SHP77 treated with DMSO at 0.1 percent for 48 hours (cell line): ENCODE results near the gene ADIRF.
"Not testable (repeated sequence)": the region's sequence is repeated elsewhere in the genome, so short reads cannot be mapped to it uniquely, and the experiment has no call there.

Source experiments
- DNase-seq: peaks from one replicate; lab custom pipeline; 2025; lab: John Stamatoyannopoulos, UW

Gene ADIRF

DNA sequence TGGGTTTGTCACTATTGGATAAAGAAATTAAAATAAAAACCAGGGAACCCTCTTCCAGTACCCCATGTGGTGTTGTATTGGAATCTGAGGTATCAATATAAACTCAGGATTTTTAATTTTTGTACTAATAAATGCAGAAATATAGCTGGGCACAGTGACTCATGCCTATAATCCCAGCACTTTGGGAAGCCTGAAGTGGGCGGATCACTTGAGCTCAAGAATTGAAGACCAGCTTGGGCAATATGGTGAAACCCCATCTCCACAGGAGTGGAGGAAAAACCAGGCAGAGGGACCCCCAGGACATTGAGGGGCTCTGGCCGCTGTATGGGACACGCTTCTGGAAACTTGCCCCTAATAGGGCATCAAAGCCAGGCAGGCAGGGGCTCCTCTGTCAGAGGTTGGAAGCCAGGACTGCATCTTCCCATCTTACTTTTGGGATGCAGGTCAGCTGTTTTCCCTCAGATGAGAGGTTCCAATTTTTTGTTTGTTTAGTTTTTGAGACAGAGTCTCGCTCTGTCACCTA, 11.1 kb downstream of the ADIRF start:
- no peak for DNase-seq

DNA sequence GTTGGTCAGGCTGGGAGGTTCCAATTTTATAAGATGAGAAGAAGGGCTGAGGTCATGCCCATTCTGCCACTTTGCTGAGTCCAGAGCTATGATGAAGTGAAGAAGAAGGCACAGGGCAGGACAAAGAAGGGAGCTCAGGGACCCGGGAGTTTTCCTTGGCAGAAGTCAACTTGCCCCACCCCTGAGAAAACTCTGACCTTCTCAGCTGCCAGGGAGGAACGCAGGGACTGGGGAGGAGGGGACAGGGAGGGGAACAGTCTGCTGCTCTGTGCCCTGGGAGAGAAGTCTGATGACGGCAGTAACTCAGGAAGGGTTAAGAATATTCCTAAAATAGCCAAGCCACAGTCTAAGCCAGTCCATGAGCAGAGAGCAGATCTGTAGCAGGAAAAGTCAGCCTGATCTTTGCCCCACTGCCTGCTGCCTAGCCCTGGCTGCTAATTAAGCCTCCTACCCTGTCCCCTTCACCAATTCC, 11.7 kb downstream of the ADIRF start:
- DNase-seq: no peak

GRCh38 chr10:86981020-86981419, 12.7 kb downstream of the ADIRF start:
- DNase-seq: not testable (repeated sequence)

DNA sequence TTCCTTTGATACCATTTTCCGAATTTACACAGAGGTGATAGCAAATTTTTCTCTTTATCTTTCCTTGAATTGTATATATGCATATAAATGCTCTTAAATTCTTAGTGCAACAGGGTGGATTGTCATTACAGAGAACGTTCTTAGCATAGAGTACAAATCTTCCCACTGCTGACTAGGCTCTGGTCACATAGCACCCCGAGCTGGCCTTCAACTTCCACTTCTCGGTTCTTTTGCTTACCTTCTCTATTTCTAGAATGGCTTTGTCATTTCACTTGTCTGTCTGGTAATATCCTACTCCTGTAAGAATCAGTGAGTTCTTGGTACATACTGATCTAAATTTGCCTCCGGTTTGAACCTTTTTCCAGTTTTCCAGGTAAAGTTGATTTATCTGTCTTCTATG, 13.4 kb downstream of the ADIRF start:
- no peak for DNase-seq

GRCh38 chr10:86984498-86984897, 16.2 kb downstream of the ADIRF start:
- DNase-seq: not testable (repeated sequence)

DNA sequence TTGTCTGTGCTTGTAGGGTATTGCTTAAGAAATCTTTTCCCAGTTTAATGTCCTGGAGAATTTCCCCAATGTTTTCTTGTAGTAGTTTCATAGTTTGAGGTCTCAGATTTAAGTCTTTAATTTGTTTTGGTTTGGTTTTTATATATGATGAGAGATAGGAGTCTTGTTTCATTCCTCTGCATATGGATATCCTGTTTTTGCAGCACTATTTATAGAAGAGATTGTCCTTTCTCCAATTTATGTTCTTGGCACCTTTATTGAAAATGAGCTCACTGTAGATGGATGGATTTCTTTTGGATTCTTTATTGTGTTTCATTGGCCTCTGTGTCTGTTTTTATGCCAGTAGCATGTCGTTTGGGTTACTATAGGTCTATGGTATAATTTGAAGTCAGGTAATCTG, 20.2 kb downstream of the ADIRF start:
- DNase-seq: no peak

DNA sequence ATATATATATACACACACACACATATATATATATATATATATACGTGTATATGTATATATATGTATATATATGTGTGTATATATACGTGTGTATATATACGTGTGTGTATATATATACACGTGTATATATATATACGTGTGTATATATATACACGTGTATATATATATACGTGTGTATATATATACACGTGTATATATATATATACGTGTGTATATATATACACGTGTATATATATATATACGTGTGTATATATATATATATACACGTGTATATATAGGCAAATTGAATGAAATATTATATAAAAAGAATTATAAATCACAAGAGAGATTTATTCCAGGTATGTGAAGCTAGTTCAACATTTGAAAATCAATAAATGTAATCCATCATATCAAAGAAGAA, 23.1 kb downstream of the ADIRF start:
- not testable (repeated sequence) for DNase-seq

- DNase-seq: no peak
Observed at GRCh38 chr10:86992456-86992855, 24.2 kb downstream of the ADIRF start.

GRCh38 chr10:86992929-86993328, 24.6 kb downstream of the ADIRF start:
- no peak for DNase-seq

GRCh38 chr10:86999802-87000403, 31.6 kb downstream of the ADIRF start:
- not testable (repeated sequence) for DNase-seq

- DNase-seq: no peak
Observed at GRCh38 chr10:87000491-87000890, 32.2 kb downstream of the ADIRF start.

GRCh38 chr10:87007124-87007523, 38.8 kb downstream of the ADIRF start:
- DNase-seq: not testable (repeated sequence)

GRCh38 chr10:87007674-87008073, 39.4 kb downstream of the ADIRF start:
- not testable (repeated sequence) for DNase-seq

- not testable (repeated sequence) for DNase-seq
Observed at GRCh38 chr10:87008303-87008702, 40.0 kb downstream of the ADIRF start.

DNA sequence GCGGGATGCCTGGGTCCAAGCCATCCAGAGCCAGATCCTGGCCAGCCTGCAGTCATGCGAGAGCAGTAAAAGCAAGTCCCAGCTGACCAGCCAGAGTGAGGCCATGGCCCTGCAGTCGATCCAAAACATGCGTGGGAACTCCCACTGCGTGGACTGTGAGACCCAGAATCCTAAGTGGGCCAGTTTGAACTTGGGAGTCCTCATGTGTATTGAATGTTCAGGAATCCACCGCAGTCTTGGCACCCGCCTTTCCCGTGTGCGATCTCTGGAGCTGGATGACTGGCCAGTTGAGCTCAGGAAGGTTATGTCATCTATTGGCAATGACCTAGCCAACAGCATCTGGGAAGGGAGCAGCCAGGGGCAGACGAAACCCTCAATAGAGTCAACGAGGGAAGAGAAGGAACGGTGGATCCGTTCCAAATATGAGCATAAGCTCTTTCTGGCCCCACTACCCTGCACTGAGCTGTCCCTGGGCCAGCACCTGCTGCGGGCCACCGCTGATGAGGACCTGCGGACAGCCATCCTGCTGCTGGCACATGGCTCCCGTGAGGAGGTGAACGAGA, 40.9 kb downstream of the ADIRF start:
- DNase-seq: not testable (repeated sequence)

GRCh38 chr10:87013528-87013927, 45.2 kb downstream of the ADIRF start:
- not testable (repeated sequence) for DNase-seq

DNA sequence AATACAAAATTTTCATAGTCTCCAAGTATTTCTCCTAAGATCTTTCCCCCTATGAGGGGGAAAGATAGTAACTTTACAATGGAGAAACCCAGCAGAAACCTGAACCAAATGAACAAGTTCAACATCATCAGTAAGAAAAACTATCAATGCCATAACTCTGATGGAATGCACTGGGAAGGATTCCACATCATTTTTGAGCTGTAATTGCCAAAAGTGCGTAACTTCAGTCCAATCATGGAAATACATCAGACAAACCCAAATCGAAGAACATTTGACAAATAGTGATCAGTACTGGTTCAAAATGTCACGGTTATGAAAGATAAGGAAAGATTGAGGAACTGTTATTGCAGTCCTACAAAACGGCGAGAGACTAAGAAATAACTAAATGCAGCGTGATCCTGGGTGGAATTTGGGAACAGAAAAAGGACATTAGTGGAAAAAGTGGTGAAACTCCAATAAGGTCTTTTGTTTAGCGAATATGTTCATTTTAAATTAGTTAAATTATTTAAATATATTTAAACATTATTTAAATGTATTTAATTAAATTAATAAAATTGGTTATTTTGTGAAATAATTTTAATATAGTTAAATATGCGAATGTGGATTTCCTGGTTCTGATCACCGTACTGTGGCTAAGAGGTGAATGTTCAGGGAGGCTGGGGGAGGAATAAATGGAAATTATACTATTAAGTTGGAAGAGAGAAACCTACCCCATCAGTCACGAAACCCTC, 46.9 kb downstream of the ADIRF start:
- not testable (repeated sequence) for DNase-seq

- not testable (repeated sequence) for DNase-seq
Observed at GRCh38 chr10:87018127-87018526, 49.8 kb downstream of the ADIRF start.

- DNase-seq: not testable (repeated sequence)
Observed at GRCh38 chr10:87019066-87019465, 50.8 kb downstream of the ADIRF start.

GRCh38 chr10:87019504-87019903, 51.2 kb downstream of the ADIRF start:
- DNase-seq: not testable (repeated sequence)

GRCh38 chr10:87020056-87020455, 51.8 kb downstream of the ADIRF start, which contains the start of gene FAM25A:
Gene FAM25A (plus strand): TSS chr10:87020294. CDS start chr10:87020325, 31 bp downstream.
- not testable (repeated sequence) for DNase-seq
